ENCODE results near the gene NOX5.

DNA sequence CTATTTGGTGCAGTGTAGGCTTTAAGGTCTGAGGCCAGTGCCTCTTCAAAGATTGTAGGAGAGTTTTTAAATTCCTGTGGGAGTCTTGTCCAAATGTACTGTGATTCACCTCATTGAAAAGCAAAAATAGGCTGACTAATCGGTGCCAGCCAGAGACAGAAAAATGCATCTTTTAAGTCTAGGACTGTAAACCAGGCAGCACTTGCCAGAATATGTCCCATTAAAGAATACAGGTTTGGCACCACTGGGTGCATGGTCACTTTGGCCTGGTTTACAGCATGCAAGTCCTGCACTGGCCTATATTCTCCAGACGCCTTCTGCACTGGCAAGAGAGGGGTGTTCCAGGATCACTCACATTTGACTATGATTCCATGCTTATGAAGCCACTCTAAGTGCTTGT lies 20.3 kb upstream of the NOX5 start:
- TF ChIP-seq, protein P1, sequence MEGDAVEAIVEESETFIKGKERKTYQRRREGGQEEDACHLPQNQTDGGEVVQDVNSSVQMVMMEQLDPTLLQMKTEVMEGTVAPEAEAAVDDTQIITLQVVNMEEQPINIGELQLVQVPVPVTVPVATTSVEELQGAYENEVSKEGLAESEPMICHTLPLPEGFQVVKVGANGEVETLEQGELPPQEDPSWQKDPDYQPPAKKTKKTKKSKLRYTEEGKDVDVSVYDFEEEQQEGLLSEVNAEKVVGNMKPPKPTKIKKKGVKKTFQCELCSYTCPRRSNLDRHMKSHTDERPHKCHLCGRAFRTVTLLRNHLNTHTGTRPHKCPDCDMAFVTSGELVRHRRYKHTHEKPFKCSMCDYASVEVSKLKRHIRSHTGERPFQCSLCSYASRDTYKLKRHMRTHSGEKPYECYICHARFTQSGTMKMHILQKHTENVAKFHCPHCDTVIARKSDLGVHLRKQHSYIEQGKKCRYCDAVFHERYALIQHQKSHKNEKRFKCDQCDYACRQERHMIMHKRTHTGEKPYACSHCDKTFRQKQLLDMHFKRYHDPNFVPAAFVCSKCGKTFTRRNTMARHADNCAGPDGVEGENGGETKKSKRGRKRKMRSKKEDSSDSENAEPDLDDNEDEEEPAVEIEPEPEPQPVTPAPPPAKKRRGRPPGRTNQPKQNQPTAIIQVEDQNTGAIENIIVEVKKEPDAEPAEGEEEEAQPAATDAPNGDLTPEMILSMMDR (IDR thresholded peaks at IDR 0.05 in 8 of 11, conservative IDR thresholded peaks at IDR 0.05 in 3 of 11): no peak
- no peak for TF ChIP-seq POLR2A (IDR thresholded peaks at IDR 0.05)
- TF ChIP-seq POLR2AphosphoS5 (IDR thresholded peaks at IDR 0.05): no peak
